Measurements from ENCODE around the gene FXN.
"Not testable (repeated sequence)": the region's sequence is repeated elsewhere in the genome, so short reads cannot be mapped to it uniquely, and the experiment has no call there.

DNA sequence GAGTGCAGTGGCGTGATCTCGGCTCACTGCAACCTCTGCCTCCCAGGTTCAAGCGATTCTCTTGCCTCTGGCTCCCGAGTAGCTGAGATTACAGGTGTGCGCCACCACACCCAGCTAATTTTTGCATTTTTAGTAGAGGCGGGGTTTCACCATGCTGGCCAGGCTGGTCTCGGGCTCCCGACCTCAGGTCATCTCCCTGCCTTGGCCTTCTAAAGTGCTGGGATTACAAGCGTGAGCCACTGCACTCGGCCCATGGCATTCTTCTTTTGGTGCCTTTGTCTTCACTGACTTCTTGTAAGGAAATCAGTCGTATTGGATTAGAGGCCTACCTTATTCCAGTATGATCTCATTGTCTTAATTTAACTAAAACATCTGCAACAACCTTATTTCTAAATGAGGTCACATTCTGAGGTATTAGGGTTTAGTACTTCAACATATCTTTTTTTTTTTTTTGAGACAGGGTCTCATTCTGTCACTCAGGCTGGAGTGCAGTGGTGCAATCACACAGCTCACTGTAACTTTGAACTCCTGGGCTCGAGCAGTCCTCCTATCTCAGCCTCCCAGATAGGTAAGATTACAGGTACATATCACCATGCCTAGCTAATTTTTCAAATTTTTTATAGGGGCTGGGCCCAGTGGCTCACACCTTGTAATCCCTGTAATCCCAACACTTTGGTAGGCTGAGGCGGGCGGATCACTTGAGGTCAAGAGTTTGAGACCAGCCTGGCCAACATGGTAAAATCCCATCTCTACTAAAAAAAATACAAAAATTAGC is 59.0 kb downstream of the FXN start:
- TF ChIP-seq EZH2phosphoT487 (IDR thresholded peaks at IDR 0.05; ENCODE audit: borderline replicate concordance): not testable (repeated sequence)
- TF ChIP-seq, protein P1, sequence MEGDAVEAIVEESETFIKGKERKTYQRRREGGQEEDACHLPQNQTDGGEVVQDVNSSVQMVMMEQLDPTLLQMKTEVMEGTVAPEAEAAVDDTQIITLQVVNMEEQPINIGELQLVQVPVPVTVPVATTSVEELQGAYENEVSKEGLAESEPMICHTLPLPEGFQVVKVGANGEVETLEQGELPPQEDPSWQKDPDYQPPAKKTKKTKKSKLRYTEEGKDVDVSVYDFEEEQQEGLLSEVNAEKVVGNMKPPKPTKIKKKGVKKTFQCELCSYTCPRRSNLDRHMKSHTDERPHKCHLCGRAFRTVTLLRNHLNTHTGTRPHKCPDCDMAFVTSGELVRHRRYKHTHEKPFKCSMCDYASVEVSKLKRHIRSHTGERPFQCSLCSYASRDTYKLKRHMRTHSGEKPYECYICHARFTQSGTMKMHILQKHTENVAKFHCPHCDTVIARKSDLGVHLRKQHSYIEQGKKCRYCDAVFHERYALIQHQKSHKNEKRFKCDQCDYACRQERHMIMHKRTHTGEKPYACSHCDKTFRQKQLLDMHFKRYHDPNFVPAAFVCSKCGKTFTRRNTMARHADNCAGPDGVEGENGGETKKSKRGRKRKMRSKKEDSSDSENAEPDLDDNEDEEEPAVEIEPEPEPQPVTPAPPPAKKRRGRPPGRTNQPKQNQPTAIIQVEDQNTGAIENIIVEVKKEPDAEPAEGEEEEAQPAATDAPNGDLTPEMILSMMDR (conservative IDR thresholded peaks at IDR 0.05; ENCODE audit: low read length): not testable (repeated sequence)

All from Loucy (cell line).